HG03064 (cell line): ENCODE measurements around the gene DHRS12.

Experiments
- ATAC-seq: cut with Tn5 transposase; IDR thresholded peaks from one replicate; pipeline ENCODE4 v1.9.1; 2021; ENCODE audit warnings: low read depth; ENCODE audit not compliant: unreplicated experiment

The DHRS12 gene, protein sequence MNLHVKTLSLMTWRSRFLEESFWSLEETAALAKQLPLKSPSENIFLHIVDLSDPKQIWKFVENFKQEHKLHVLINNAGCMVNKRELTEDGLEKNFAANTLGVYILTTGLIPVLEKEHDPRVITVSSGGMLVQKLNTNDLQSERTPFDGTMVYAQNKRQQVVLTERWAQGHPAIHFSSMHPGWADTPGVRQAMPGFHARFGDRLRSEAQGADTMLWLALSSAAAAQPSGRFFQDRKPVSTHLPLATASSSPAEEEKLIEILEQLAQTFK

DNA sequence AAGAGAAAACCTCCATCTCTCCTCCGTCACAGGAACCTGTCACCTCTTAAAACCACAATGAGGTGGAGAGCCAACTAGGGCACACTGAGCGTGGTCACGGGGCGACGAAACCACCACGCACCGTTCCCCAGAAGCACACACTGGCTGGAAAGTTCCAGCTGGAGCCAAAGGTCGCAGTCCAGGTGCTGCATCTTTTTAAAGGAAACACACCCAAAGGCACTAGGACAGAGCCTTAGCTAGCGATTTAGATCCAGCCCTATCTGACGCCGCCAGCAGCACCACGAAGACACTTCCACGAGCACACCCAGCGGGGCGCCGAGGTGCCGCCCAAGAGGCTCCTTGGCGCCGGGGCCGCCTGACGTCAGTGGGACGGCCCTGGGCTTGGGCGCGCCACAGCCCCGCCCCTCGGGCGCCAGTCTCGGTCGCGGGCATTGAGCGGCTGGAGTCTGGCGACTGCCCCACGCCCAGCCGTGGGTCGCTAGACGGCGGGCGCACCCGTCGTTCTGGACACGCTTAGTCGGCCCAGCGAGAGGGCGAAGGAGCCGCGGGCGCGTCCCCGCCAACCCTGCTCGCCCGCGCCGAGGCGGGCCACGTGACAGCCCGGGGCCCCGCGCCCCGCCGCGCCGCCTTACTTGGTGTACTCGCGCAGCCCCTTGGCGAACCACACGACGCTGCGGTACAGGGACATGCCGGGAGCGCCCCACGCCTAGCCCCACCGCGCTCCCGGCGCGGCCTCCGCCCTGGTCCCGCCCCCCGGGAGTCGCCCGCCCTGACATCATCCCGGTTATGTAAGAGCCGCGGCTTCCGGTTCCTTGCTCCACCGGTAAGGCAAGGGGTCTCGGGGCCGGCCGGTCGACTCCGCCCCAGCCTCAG is at the start of gene DHRS12:
DHRS12 (minus strand) TSS at position 742 of the 873 bp plus-strand sequence. CDS start 4,504 bp downstream, outside the sequence.
- peak; percentile 92 for ATAC-seq

DNA sequence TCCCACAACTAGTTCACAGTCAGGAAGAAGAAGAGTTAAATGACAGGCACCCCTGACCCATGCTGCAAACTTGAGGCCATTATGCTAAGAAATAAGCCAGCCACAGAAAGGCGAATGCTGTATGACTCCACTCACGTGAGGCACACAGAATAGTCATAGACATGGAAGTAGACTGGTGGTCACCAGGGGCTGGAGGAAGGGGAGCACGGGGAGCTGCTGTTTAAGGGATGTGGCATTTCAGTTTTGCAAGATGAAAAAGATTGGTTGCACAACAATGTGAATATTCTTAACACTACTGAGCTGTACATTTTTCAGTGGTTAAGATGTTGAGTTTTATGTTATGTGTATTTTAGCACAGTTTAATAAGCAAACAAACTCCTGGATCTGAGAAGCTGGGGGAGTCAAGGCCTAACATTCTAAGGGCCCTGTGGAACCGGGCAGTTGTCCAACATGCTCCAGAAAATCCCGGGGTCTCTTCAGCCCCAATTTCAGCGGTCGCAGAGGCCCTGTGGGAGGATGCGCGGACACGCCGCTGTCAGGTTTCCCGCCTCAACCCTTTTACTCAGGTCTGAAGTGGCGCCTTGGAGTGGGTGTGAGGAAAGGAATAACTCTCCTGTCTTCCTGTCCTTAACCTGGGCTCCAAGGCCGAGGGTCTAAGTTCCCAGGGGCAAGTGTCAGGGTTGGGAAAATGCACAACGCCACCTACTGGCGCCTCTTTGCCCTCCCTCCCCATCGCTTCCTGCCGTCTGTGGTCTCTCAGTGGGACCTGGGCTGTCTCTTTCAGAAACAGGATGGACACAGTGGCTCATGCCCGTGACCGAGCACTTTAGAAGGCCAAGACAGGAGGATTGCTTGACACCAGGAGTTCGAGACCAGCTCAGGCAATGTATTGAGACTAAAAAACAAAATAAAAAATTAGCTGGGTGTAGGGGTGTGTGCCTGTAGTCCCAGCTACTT is 45.5 kb upstream of the DHRS12 start:
- no peak for ATAC-seq

DNA sequence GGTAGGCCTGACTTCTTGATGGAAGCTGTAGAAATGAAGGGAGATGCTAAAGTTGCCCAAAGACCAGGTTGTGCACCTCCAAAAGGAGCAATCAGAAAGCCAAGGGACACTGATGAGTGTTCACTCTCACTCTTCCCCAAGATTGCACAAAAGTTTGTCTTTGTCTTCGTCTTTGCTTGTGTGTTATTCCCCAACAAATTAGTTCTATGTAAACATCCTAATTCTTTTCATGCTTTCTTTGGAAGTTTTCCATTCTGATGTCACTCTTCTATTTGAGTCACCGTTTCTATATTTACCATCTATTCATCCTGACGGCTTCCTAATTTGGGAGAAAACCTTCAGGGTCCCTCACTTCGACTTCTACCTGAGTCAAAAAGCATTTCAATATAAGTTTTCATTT is 44.7 kb upstream of the DHRS12 start:
- no peak for ATAC-seq

DNA sequence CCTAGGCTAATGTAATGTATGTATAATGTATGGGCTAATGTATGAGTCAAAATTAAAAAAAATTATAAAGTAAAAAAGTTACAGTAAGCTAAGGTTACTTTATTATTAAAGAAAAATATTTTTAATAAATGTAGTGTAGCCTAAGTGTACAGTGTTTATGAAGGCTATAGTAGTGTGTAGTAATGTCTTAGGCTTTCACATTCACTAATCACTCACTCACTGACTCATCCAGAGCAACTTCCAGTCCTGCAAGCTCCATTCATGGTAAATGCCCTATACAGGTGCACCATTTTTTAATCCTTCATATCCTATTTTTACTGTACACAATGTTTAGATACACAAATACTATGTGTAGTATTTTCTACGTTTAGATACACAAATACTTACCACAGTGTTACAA is 42.8 kb upstream of the DHRS12 start:
- ATAC-seq, result no peak

DNA sequence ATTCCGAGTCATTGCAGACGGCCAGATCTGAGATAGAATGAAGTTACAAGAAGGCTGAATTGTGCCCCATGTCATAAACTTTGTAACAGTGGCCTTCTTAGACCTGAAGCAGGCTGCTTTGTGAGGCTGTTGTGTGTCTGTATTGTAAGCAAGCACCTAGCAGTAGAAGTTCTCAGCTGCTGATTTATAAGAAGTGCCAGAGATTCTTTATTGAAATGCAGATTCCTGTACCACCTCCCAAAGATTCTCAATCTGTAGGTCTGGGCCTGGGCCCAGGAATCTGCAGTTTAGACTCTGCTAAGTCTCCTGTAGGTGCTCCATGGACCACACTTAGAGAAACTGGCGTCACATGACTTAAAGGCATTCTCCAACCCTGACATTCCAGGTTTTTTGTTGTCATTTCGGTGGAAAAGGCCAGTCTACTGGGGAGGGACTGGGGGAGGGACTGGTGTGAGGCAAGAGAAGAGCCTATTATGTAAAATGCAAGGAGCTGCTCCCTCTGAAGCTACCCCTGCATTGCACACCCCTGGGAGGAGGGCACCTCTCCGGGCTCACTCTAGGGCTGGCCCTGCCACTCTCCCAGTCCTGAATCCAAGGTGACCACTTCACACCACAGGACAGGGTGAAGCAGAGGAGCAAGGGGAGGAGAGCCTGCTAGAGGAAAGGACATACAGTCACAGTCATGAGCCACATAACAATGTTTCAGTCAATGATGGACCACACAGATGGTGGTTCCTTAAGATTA is 41.8 kb upstream of the DHRS12 start:
- ATAC-seq, result no peak

DNA sequence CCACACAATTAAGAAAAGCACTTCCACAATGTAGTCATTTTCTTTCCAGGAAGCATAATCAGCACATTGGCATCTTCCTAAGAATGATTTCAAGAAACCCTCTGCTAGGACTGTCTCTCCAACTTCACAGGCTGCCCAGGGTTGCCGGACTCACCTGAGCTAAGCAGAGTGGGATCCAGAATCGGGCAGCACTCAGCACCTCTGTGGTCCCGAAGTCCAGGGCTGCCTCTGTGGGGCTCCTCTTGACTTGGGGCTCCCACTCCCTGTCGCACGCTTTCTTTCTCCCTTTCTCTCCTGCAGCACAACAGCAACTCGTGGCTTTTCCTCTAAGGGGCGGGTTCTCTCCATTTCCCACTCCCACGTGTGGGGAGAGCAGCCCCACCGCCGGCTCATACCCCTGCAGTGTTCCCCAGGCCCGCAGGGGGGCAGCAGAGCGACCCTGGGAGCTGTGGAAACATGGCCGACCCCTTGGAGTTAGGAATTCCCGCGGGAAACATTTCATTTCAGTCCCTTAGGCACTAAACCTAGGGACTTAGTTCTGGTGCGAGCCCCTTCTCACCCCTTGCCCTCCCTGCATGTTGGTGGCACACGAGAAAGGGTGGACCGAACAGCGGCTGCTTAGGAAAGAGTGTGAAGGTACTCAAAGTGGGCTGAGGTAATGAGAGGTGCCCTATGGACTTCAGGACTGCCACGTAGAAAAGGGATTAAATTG is 41.1 kb upstream of the DHRS12 start, which contains the start of gene TMEM272:
TMEM272 (minus strand) TSS at position 316 of the 712 bp plus-strand sequence. CDS start 6,647 bp downstream, outside the sequence.
- ATAC-seq, result no peak

DNA sequence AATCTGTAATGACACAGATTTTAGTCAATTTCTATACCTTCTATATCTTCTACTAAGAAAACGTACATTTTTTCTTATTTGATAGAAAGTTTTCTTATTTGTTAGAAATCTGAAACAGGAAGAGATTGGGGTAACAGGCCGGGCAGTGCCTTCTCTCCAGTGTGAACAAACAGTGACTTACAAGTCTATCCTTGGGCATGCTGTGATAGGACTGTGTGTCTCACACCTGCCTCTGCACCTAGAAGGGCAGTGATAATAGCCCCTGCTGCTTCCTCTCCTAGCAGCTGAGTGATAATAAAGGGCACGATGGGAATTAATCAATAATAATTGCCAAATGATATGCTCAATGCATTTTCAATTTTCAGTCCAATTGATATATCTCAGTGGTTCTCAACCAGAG is 39.6 kb upstream of the DHRS12 start:
- no peak for ATAC-seq

DNA sequence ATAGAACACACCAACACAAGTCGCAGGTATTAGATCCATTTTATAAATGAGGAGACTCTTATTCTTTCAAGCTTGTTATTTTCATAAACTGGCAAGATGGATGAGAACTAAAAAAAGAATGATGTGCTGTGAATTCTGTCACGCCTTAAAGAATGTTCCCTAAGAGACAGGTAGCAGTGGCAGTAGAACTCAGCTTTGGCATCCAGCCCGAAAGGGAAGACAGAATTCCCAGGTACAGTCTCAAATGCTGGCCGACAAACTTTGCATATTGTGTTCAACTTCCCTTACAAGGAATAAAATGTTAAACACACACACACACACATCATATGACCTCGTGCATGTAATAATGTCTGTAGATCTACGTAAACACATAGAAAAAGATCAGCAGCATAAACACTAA is 37.8 kb upstream of the DHRS12 start:
- ATAC-seq, result no peak

DNA sequence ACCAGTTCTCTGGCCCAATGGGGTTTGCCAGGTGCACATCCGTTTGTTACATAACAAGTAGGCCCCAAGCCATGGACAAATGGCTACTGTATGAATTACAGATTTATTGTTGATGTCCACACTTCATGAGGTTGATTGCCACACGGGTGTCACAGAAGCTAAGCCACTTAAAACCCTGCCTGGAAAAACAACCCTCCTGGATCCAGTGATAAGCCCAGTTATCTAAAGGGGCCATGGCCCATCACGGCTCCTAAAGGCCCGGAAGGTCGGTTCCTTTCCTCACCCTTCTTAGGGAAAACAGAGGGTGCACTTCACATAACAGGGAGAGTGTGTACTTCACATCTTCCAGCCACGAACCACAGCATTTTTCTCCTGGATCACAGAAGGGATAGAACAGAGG is 37.0 kb upstream of the DHRS12 start:
- no peak for ATAC-seq

DNA sequence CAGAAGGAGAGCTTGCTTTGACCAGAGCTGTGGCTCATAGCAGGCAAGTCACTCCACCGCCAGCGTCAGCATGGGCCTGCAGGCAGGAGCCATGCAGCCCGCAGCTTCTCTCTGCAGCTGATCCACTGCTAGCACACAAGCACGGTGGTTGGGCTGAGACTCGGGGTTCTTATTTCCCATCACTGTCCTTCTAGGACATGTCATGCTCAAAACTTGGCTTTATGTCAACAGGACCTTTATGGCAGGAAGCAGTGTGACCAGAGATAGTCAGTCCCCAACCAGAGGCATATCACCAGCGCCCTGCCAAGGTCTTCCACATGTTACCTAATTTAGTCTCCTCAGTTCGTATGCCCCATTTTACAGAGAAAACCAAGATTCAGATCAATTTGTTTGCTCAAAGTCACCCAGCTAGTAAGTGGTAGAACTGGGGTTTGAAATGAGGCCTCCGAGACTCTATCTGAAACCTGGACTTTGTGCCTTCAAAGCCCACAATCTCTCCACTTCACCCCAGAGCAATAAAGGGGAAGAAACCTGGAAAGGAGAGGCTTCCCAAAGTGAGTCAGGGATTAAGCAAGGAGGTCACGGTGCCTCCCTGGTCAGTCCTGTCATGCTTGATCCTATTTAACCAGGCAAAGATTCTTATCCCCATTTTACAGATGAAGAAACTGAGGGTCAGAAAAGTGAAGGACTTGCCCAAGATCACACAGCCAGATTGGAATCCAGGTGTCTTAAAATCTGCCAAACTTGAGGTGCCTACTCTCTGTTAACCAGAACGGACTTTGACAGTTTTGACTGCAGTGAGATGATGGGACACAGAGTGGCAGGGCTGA is 36.0 kb upstream of the DHRS12 start:
- ATAC-seq, result no peak

DNA sequence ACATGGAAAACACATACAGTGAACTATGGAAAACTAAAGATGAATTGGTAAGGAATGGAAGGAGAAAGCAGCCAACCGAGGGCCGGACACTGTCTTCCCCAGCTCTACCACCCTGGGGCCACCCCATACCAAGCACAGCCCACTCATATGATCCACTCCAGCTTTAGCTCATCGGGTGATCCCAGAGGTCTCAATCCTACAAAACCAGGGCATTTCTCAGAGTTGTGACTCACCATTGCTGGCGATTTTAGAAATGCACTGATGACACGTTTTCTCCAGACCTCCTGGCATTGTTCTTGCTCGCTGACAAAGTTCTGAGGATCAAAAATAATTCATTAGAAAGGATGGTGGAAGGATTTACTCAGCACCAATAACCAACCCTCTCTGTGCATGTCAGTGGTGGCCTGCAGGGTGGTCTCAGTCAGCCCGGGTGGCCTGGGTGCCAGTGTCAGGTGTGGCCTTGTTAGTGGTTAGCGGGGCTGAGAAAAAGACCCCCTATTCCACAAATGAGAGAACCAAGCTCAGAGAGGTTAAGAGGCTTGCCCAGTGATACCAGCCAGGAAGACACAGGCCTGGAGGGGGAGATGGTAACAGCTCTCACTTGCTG is 34.4 kb upstream of the DHRS12 start:
- no peak for ATAC-seq

DNA sequence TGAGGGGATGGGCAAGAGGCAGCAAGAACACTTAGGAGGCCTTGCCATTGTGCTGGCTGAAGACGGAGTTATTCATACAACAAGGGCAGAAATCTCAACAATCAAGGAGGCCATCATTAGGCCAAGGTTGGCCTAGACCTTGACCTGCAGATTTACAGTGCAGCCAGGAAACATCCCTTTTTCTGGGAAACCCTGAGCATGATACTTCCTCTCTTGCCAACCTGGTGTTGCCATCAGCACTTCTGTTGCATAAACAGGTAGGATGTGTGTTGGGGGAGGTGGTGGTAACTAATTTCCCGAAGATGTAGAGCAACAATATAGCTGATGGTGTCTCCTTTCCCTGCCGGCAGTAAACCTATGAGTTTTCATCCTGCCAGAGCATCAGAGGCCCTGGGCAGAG is 33.1 kb upstream of the DHRS12 start:
- ATAC-seq, result no peak

DNA sequence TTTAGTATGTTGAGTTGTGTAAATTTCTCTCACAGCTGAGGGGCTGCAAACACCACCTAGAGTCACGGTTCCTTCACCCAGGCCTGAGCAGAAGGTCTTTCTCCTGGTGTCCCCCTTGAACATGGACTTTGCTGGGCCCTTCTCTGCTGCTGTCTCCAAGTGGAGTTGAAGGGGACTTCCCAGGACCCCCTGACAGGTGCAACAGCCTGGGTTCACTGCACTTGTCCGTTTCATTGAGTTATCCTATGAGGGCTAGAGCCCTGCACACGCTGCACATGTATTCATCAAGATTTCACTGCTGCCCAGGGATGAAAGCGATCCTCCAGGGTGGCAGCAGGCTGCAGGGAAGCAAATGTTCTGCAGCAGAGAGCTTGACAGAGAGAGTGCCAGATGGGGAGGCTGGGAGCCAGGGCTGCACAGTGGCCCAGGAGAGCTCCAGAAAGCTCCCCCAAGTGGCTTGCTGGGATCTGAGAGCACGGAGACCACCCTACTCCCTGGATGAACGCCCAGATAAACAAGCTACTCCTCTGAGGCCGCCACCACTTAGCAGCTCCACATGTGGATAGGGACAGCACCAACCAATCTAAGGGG is 30.7 kb upstream of the DHRS12 start:
- ATAC-seq, result no peak

DNA sequence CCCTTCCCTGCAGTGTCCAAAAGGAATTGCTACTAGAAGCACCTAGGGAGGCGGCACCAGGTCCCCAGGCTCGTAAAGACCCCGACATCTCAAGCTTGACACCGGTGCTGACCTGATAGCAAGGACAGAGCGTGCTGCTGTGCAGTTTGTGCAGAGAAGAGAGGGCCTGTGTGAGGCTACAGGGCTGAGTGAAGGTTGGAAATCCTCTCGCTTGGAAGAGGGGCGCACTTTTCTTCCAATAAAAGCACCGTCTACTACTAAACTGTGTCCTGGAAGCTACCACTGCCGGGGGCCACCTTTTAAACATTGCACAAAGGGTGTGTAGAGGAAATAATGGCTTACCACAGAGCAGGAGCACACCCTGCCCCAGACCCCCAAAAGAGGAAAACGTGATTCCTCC is 30.0 kb upstream of the DHRS12 start:
- no peak for ATAC-seq

DNA sequence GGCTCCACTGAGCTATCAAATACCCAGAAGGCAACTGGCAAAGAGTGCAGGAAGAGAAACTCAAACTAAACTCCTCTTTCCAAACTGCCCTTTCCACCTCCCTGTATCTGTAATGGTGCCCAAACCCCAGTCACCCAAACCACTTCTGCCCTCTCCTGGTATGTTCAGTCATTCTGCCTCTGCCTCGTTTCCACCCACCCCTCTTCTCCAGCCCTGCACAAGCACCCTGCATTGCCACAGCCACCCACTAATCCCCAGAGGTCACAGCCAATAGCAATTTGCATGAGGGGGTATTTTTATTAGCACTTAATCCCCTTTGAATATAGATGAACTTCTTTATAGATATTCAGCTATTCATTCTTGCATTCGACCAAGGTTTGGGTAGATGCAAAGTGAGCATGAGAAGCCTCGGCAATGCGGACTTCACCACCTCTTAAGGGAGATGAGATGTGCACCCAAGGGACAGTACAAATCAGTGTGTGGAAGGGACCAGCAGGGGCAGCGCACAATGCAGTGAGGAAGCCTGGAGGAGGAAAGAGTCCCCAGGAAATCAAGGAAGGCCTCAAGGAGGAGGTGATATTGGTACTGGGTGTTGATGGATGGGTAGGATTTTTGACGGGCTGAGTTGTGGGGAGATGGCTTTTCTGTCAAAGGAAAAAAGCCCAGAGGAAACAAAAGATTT is 28.6 kb upstream of the DHRS12 start:
- peak; percentile 77 for ATAC-seq

DNA sequence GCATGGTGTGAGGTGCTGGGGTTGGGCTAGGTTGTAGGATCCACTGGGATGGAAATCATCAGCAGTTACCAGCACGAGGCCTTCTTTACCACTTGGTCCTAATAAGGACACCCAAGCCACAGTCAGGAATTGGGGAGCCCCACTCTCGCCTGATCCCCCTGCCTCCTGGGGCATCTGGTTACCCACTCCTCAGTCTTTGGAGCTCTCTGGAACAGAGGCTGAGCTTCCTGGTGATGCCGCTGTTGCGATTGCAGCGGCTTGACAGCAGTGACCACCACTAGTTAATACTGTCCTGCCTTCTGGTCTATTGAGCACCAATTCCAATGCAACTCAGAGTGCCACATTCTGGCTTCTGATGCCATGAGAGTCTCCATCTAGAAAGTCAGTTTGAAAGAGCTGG is 27.6 kb upstream of the DHRS12 start:
- no peak for ATAC-seq

DNA sequence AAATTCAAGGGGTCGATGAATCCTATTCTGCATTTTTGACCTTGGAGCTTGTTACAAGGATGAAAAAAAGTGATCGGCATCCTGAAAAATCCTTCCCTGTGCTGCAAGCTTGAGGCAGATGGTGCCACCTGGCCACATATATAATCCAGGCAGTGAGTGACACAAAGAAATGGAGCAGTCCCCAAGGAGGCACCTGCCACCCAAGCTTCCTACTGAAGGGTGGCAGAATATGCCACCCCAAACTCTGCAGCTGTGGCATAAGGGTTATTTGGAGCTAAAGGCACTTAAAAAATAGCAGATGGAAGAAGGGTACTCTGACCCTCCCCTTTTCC is 25.6 kb upstream of the DHRS12 start:
- ATAC-seq, result no peak
